Amniotic epithelial cell (primary cell): ENCODE measurements around the gene CGNL1.

Experiments used
- DNase-seq: peaks from one replicate; pipeline ENCODE4 v3.0.0-alpha.2; 2010; ENCODE audit warnings: low read depth

The CGNL1 gene

GRCh38 chr15:57387564-57388076 is 11.3 kb downstream of the CGNL1 start:
- DNase-seq, result no peak

GRCh38 chr15:57388464-57388863 is 12.2 kb downstream of the CGNL1 start:
- no peak for DNase-seq

DNA sequence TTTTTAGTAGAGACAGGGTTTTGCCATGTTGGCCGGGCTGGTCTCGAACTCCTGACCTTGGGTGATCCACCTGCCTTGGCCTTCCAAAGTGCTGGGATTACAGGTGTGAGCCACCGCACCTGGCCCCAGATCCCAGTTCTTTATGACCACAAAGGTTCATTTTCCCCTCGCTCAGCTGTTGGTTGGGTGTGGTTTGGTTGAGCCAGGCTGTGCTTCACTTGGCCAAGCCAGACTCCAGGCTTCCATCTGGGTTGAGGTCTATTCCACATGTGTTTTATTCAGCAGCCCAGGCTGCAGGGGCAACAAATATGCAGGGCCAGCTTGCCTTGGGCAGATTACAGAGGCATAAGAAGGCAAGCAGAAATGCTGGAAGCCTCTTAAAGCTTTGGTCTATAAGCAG is 13.7 kb downstream of the CGNL1 start:
- DNase-seq, result no peak

GRCh38 chr15:57390583-57390982 is 14.3 kb downstream of the CGNL1 start:
- DNase-seq, result no peak

DNA sequence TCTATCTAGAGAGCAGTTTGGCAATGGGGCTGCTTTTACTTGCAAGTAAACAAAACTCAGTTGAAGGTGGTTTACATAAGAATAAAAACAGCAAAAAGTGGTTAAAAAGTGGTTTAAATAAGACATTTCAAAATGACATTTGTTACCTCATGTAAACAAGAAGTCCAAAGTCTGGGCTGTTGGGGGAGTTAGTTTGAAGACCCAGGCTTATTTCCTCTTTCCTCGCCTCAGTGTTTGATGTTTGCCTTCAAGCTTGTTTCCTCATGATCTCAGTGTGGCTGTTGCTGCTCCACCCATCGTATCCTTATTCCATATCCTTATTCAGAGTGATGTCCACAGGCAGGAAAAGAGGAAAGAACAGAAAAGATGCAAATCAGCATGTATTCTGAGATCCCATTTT is 15.2 kb downstream of the CGNL1 start:
- no peak for DNase-seq

- no peak for DNase-seq
These were observed 16.8 kb downstream of the CGNL1 start for GRCh38 chr15:57393061-57393460.

GRCh38 chr15:57395292-57395691 is 19.0 kb downstream of the CGNL1 start:
- DNase-seq, result peak; percentile 94

DNA sequence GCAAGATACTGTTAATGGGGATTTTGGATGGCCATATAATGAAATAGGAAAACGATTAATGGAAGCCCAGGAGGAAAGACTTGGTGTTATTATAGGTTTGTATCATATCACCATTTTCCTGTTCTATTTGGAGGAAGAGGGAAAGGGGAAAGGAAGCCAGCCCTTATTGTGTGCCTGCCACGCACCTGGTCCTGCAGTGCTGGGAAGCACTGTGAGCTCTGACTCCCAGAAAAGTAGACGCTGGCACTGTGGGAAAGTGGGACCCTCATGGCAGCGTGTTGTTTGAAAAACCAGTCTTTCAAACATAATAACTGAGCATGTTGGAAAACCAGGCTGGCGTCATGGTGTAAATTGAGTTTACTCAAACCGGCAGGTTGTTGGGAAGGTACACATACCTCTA is 22.0 kb downstream of the CGNL1 start:
- no peak for DNase-seq

- no peak for DNase-seq
These were observed 25.2 kb downstream of the CGNL1 start for GRCh38 chr15:57401546-57401945.

- no peak for DNase-seq
These were observed 26.7 kb downstream of the CGNL1 start for GRCh38 chr15:57403017-57403416.

DNA sequence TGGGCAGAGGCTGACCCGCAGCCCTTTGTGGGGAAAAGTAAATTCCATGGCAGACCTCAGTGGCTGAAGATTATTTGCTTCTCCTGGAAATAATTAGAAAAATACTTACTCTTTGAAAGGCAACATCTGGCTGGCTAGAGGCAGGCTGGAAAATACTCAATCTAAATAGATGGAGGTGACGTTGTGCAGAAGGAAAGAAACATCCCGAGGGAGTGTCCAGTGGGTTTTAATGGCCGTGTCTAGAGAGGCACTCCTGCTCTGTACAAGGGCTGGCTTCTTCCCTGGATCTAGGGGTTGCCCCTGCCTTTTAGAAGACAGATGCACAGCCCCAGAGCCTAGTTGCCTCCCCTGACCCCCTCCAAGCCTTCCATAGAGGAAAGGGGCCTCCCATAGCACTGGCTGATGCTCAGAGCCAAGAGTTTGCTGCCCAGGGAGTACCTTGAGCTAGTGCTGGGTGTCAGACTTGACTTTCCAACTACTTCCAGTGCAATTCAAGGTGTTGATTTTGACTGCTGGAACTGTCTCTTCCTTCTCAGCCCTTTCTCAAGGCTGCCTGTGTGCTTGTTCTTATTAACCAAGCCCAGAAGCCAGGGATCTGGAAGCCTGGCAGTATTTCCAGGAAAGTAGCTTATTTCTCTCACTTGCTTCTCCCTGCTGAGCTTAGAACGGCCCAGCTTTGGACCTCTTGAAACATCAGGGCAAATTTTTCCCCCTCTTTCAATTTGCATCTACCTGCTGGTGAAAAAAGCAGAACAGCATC is 27.4 kb downstream of the CGNL1 start:
- DNase-seq, result no peak

DNA sequence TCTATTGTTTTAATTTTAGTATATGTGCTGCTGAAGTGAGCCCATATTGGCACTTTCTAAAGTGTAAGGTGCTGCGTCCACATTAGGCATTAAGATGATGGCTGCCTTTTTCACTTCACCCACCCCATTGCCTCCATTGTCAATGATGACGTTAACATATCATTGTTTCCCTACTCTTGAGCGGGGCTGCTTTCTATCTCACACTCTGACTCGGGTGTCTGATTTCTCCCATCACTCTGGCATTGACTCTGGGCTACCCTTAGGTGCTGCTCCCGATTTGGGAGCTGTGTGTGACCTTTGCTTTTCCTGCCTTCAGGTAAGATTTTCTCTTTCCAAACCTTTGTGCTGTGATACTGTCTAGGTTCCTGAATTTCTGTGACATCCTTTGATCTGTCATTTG is 28.8 kb downstream of the CGNL1 start:
- DNase-seq, result no peak

- no peak for DNase-seq
These were observed 29.9 kb downstream of the CGNL1 start for GRCh38 chr15:57406062-57406772.

DNA sequence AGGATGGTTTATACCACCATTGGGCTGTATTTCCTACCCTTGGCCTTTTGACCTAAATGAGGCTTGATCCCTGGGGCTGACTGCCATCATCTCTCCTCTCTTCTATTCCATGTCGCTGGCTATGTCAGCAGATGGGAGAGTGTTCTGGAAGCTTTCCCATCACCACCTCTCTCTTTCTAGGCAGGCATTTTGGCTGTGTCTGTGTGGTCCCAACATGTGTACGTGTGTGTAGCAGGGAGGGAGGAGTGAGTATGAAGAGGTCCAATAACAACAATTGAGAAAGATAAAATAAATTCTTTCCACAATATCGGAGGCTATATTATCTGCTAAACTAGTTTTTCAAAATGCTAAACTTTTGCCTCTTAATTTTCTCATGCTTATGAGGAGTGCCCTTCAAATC is 34.1 kb downstream of the CGNL1 start:
- DNase-seq, result no peak

DNA sequence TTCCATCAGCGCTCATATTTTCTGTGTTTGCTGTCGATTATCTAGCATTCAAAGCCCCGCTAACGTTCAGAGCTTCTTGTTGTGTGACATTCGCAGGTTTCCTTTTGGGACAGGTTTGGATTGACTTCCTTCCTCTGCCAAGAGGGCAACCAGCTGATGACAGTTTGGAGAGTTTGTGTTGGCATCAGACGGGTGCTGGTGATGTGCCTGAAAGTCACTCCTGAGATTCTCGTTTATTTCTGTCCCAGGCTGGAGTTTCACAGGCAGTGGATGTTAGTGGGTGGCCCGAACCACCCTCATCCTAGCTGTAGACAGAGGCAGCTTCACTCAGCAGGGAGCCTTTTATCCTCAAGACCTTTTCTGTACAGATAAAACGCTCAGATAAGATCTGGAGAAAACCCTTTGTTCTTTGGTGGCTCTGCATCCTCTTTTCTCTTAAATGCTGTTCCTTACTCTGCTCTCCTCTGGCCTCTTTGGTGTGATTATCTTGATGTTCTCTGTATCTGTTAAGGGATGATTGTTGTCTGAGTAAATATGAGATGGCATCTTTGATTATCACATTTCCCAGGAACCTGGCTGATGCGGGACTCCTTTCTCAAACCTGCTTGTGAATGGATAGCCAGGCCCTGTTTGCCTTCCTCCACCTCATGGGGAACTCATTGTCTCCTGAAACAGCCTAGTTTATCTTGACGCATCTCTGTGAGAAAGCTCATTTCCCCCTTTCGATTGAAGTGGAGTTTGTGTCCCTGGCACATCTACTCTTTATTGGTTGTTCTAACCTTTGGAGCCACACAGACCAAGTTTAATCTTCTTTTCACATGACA is 35.9 kb downstream of the CGNL1 start:
- no peak for DNase-seq

DNA sequence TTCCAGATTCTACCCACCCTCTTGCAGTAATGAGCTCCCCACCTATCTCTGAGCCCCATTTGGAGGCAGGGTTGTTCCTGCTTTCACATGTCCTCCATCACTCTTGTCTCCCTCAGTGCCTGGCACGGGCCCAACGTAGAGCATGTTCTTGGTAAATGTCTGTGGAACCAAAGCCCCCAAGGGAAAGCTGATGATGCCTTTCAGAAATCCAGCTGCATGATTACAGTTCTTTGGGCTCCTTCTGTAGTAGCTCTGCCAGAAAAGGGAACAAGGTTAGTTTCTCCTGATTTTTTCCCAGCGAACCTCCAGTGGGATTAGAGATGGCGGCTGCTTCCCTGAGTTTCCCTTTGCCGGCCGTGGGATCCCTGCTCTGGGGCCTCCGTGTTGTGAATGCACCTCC is 39.3 kb downstream of the CGNL1 start:
- no peak for DNase-seq

DNA sequence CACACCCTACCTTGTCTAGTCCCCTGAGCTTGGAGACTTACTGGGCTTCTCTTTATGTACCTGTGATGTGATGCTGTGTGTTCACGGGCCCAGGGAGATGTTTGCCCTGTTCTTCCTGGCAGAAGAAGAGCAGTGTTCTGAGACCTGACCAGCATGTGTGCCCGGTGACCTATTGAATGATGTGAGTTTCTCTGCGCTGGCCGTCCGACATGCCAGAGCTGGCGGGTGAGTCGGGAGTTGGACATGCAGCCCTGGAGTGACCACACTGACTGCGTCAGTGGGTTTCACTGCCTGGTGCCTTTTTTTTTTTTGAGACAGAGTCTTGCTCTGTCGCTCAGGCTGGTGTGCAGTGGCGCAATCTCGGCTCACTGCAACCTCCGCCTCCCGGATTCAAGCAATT is 42.3 kb downstream of the CGNL1 start:
- DNase-seq, result peak; percentile 32

DNA sequence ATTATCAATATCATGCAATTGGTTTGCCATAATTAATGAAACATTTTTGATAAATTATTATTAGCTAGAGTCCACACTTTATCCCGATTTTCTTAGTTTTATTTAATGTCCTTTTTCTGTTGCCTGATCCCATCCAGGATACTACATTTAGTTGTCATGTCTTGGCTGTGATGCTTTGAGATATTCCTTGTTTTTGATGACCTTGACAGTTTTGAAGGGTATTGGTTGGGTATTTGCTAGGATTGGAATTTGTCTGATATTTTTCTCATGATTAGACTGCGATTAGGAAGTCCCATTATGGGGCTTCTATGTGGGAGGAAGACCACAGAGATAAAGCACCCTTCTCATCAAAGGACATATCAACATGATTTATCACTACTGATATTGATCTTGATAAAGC is 43.0 kb downstream of the CGNL1 start:
- no peak for DNase-seq

- DNase-seq, result no peak
These were observed 44.8 kb downstream of the CGNL1 start for GRCh38 chr15:57421110-57421509.

- DNase-seq, result no peak
These were observed 45.2 kb downstream of the CGNL1 start for GRCh38 chr15:57421551-57421950.

DNA sequence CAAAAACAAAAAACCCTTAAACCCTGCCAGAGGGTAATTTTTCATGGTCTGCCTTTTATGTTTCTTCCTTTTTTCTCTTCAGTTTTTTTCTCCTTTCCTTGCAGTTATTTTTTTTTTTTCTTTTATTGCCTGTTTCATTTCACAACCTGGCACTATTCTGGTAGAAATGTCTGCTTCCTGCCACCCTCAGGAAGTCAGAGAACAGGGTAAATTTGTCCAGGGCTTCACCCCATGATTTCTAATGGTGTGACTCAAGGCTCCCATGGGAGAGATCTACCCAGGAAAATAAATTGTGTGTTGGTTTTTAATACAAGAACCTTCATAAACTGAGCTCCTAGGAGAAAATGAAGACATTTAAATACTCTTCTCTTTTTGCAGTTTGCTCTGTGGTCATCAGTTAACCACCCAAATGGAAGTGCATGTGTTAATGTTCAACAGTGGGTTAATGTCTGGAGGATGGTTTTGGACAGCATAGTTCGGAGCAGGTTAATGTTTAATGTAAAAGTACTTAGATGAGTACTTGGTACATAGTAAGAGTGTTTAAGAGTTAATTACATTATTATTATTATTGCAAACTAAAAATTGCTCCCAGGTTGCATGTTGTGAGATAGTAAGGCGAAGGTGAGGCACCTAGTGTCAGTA is 45.9 kb downstream of the CGNL1 start:
- DNase-seq, result no peak

GRCh38 chr15:57423599-57424140 is 47.4 kb downstream of the CGNL1 start:
- no peak for DNase-seq
